OCI-LY3 (cell line): ENCODE results near the gene RPS6KA6.

ENCODE experiments used
- H2AFZ ChIP-seq: fragments of 200-600, 300-600 bp; shearing (Covaris generic); 2 replicates; pipeline ENCODE4 v1.6.0; 2014; ENCODE audit warnings: antibody characterized with exemption, low read depth, low read length
- H3K27ac ChIP-seq: fragments of 200-600, 300-600 bp; sonication (generic); 2 replicates; pipeline ENCODE4 v1.5.1; 2014; ENCODE audit warnings: mild to moderate bottlenecking, low read length, moderate library complexity, mixed read lengths
- H3K27me3 ChIP-seq: fragments of 200-600, 300-600 bp; sonication (generic); 2 replicates; pipeline ENCODE4 v1.6.1; 2014; ENCODE audit warnings: low read depth, low read length, mixed read lengths
- H3K36me3 ChIP-seq: fragments of 200-600, 300-600 bp; sonication (generic); replicated peaks from 2 replicates; pipeline ENCODE3; 2014; ENCODE audit warnings: low read depth, low read length, mixed read lengths
- H3K4me1 ChIP-seq: fragments of 300-600, 200-600 bp; sonication (generic); 2 replicates; pipeline ENCODE4 v1.6.1; 2014; ENCODE audit warnings: low read length, mixed read lengths
- H3K4me2 ChIP-seq: fragments of 200-600, 300-600 bp; sonication (generic); 2 replicates; pipeline ENCODE4 v1.6.1; 2014; ENCODE audit warnings: low read length, mixed read lengths
- H3K4me3 ChIP-seq: fragments of 300-600, 200-600 bp; sonication (generic); 2 replicates; pipeline ENCODE4 v1.5.1; 2014; ENCODE audit warnings: antibody characterized with exemption, mild to moderate bottlenecking, low read length, moderate library complexity
- H3K79me2 ChIP-seq: fragments of 300-600, 200-600 bp; shearing (Covaris generic); 2 replicates; pipeline ENCODE4 v1.6.1; 2014; ENCODE audit warnings: mild to moderate bottlenecking, low read length, mixed read lengths
- H3K9ac ChIP-seq: fragments of 300-600, 200-600 bp; shearing (Covaris generic); 2 replicates; pipeline ENCODE4 v1.6.0; 2014; ENCODE audit warnings: mild to moderate bottlenecking, low read length, moderate library complexity
- H3K9me3 ChIP-seq: fragments of 200-600, 300-600 bp; shearing (Covaris generic); 2 replicates; pipeline ENCODE4 v1.6.1; 2014; ENCODE audit warnings: low read length, mixed read lengths; ENCODE audit not compliant: insufficient read depth
- H4K20me1 ChIP-seq: fragments of 200-600, 300-600 bp; sonication (generic); 2 replicates; pipeline ENCODE4 v1.6.1; 2016; ENCODE audit warnings: low read length, mixed read lengths; ENCODE audit not compliant: insufficient read depth
- EZH2phosphoT487 ChIP-seq: fragments of 200-600 bp; shearing (Covaris generic); IDR thresholded peaks from 2 replicates; pipeline ENCODE4 v1.6.1; 2018; ENCODE audit warnings: antibody characterized with exemption, mixed run types, low read depth
- TF ChIP-seq, protein P1 (sequence below): fragments of 200-600, 300-600 bp; sonication (generic); IDR thresholded peaks from 2 replicates; pipeline ENCODE4 v1.5.1; 2014; ENCODE audit warnings: antibody characterized with exemption, low read length, low read depth

Gene RPS6KA6

GRCh38 chrX:84161641-84162040 lies 26.4 kb downstream of the RPS6KA6 start:
- Histone ChIP-seq H3K27me3 (no peaks in the 10 kb centered on the region), H3K27ac (no peak overlapping the region), H3K4me1 (no peaks in the 10 kb centered on the region), H3K36me3 (no peaks in the 10 kb centered on the region), H4K20me1 (no peaks in the 10 kb centered on the region), H3K4me3 (no peak overlapping the region), H3K9ac (no peak overlapping the region), H3K79me2 (no peaks in the 10 kb centered on the region), H3K9me3 (no peaks in the 10 kb centered on the region), H2AFZ (no peak overlapping the region), H3K4me2 (no peak overlapping the region)
- TF ChIP-seq, protein P1, sequence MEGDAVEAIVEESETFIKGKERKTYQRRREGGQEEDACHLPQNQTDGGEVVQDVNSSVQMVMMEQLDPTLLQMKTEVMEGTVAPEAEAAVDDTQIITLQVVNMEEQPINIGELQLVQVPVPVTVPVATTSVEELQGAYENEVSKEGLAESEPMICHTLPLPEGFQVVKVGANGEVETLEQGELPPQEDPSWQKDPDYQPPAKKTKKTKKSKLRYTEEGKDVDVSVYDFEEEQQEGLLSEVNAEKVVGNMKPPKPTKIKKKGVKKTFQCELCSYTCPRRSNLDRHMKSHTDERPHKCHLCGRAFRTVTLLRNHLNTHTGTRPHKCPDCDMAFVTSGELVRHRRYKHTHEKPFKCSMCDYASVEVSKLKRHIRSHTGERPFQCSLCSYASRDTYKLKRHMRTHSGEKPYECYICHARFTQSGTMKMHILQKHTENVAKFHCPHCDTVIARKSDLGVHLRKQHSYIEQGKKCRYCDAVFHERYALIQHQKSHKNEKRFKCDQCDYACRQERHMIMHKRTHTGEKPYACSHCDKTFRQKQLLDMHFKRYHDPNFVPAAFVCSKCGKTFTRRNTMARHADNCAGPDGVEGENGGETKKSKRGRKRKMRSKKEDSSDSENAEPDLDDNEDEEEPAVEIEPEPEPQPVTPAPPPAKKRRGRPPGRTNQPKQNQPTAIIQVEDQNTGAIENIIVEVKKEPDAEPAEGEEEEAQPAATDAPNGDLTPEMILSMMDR, result no peak
- TF ChIP-seq EZH2phosphoT487, result no peak

GRCh38 chrX:84160736-84161135 lies 27.3 kb downstream of the RPS6KA6 start:
- no peaks in the 10 kb centered on the region for H3K9me3 ChIP-seq
- H3K79me2 ChIP-seq, result no peaks in the 10 kb centered on the region
- no peaks in the 10 kb centered on the region for H3K36me3 ChIP-seq
- no peak overlapping the region for H3K4me3 ChIP-seq
- H3K9ac ChIP-seq, result no peak overlapping the region
- H2AFZ ChIP-seq, result no peak overlapping the region
- no peaks in the 10 kb centered on the region for H3K27me3 ChIP-seq
- TF ChIP-seq EZH2phosphoT487, result no peak
- TF ChIP-seq, protein P1, result no peak
- H4K20me1 ChIP-seq, result no peaks in the 10 kb centered on the region
- H3K4me2 ChIP-seq, result no peak overlapping the region
- H3K4me1 ChIP-seq, result no peaks in the 10 kb centered on the region
- H3K27ac ChIP-seq, result no peak overlapping the region

- Histone ChIP-seq H2AFZ (no peak overlapping the region), H3K9ac (no peak overlapping the region), H3K27me3 (no peaks in the 10 kb centered on the region; the same call in 1 of the 2 replicates), H3K9me3 (no peaks in the 10 kb centered on the region), H3K4me3 (no peak overlapping the region), H4K20me1 (no peaks in the 10 kb centered on the region), H3K36me3 (no peaks in the 10 kb centered on the region), H3K4me1 (no peaks in the 10 kb centered on the region), H3K27ac (no peak overlapping the region), H3K4me2 (no peak overlapping the region), H3K79me2 (no peaks in the 10 kb centered on the region)
- TF ChIP-seq, protein P1, result no peak
- no peak for TF ChIP-seq EZH2phosphoT487
These were observed 31.2 kb downstream of the RPS6KA6 start for GRCh38 chrX:84156821-84157220.

- no peak overlapping the region for H3K9ac ChIP-seq
- H2AFZ ChIP-seq, result no peak overlapping the region
- no peak overlapping the region for H3K4me2 ChIP-seq
- TF ChIP-seq, protein P1, result no peak
- TF ChIP-seq EZH2phosphoT487, result no peak
- H3K36me3 ChIP-seq, result no peaks in the 10 kb centered on the region
- H3K9me3 ChIP-seq, result no peaks in the 10 kb centered on the region
- no peaks in the 10 kb centered on the region for H3K79me2 ChIP-seq
- H4K20me1 ChIP-seq, result no peaks in the 10 kb centered on the region
- H3K4me3 ChIP-seq, result no peak overlapping the region
- H3K27ac ChIP-seq, result no peak overlapping the region
- H3K27me3 ChIP-seq, result no peaks in the 10 kb centered on the region; the same call in 1 of the 2 replicates
- no peaks in the 10 kb centered on the region for H3K4me1 ChIP-seq
These were observed 32.1 kb downstream of the RPS6KA6 start for GRCh38 chrX:84155938-84156337.
